ENCODE data around the gene CPED1. TPM values are rescaled to one million over a fixed set of nuclear protein-coding genes. Genes with fewer than 3 reads are reported as not detected.

CPED1 gene
- total and polyA plus RNA-seq, 3 donors from 2014 or later = 7.4 to 13.1 (median 11.8) TPM

- DNase-seq = no peak
- Histone ChIP-seq H3K27me3 (no peaks in the 10 kb centered on the region), H3K27ac (no peak overlapping the region), H3K4me3 (no peak overlapping the region), H3K9me3 (no peaks in the 10 kb centered on the region), H3K36me3 (ENCODE audit: low read depth, missing control alignments) (no peaks in the 10 kb centered on the region), H3K4me1 (no peaks in the 10 kb centered on the region)
- intact Hi-C loops (cut with DNase I; ENCODE audit: low total_unique reads) = no loop called here
- TF ChIP-seq, protein P1, sequence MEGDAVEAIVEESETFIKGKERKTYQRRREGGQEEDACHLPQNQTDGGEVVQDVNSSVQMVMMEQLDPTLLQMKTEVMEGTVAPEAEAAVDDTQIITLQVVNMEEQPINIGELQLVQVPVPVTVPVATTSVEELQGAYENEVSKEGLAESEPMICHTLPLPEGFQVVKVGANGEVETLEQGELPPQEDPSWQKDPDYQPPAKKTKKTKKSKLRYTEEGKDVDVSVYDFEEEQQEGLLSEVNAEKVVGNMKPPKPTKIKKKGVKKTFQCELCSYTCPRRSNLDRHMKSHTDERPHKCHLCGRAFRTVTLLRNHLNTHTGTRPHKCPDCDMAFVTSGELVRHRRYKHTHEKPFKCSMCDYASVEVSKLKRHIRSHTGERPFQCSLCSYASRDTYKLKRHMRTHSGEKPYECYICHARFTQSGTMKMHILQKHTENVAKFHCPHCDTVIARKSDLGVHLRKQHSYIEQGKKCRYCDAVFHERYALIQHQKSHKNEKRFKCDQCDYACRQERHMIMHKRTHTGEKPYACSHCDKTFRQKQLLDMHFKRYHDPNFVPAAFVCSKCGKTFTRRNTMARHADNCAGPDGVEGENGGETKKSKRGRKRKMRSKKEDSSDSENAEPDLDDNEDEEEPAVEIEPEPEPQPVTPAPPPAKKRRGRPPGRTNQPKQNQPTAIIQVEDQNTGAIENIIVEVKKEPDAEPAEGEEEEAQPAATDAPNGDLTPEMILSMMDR (IDR thresholded peaks at IDR 0.05) = no peak
- no peak for TF ChIP-seq POLR2A (IDR thresholded peaks at IDR 0.05)
- 62 to 78% methylated on average over 2 of the region's 2 CpGs for WGBS, 2 donors
Measured at GRCh38 chr7:121274467-121274866, 286.0 kb downstream of the CPED1 start.

DNA sequence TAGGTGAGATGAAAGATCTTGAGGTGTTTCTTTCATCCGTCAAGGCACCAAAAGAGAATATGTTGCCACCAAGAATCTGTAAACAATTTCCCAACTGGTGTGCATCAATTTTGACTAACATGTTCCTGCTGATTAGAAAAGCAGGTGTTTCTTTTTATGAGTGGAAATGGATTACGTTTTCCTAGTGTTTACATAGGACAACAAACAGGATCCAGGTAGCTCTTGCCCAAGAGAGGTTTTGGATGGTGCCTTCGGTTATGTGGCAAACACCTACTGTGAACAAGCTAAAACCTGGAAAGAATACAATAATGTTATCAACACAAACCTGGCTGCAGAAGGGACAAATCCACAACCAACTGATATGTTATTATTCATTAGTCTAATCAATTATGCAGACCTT is 286.7 kb downstream of the CPED1 start:
- no peaks in the 10 kb centered on the region for H3K36me3 ChIP-seq (ENCODE audit: low read depth, missing control alignments)
- WGBS, 2 donors = 86 to 93% methylated on average over 3 of the region's 3 CpGs
- intact Hi-C loops (cut with DNase I; ENCODE audit: low total_unique reads) = no loop called here
- H3K27ac ChIP-seq = no peak overlapping the region
- H3K4me3 ChIP-seq = no peak overlapping the region
- H3K9me3 ChIP-seq = no peaks in the 10 kb centered on the region
- no peak for DNase-seq
- TF ChIP-seq, protein P1 (IDR thresholded peaks at IDR 0.05) = no peak
- TF ChIP-seq POLR2A (IDR thresholded peaks at IDR 0.05) = no peak
- no peaks in the 10 kb centered on the region for H3K4me1 ChIP-seq
- H3K27me3 ChIP-seq = no peaks in the 10 kb centered on the region

DNA sequence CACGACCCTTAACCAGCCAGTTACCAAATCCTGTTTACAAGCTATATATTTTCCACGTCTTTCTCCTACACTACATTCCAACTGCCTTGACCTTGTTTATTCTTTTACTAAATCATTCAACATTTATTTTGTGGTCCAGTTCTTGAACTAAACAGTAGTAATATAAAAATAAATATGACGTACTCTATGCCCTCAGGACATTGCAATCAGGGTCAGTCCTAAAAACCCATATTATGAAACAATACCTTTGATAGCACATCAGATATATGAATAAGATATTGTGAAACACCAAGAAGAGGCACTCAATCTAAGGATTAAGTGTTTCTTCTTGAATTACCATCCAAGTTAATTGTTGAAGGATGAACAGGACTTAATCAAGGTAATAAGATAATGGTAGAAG is 287.8 kb downstream of the CPED1 start:
- H3K4me1 ChIP-seq = no peaks in the 10 kb centered on the region
- intact Hi-C loops (cut with DNase I; ENCODE audit: low total_unique reads) = no loop called here

GRCh38 chr7:121278120-121279021 is 289.9 kb downstream of the CPED1 start:
- H3K36me3 ChIP-seq (ENCODE audit: low read depth, missing control alignments) = no peaks in the 10 kb centered on the region
- H3K27me3 ChIP-seq = no peaks in the 10 kb centered on the region
- H3K4me3 ChIP-seq = no peak overlapping the region
- no peak overlapping the region for H3K27ac ChIP-seq
- intact Hi-C loops (cut with DNase I; ENCODE audit: low total_unique reads) = no loop called here
- no peak for DNase-seq
- H3K4me1 ChIP-seq = no peaks in the 10 kb centered on the region
- H3K9me3 ChIP-seq = no peaks in the 10 kb centered on the region
- no peak for TF ChIP-seq POLR2A (IDR thresholded peaks at IDR 0.05)
- TF ChIP-seq, protein P1 (IDR thresholded peaks at IDR 0.05) = no peak
- WGBS, 2 donors = 72 to 77% methylated on average over 2 of the region's 2 CpGs

More for the DNA sequence above, 287.8 kb downstream of the CPED1 start:
- no peak overlapping the region for H3K4me3 ChIP-seq
- H3K36me3 ChIP-seq (ENCODE audit: low read depth, missing control alignments) = no peaks in the 10 kb centered on the region
- WGBS, 2 donors = 78 to 79% methylated on average over 3 of the region's 3 CpGs
- H3K27me3 ChIP-seq = no peaks in the 10 kb centered on the region
- TF ChIP-seq POLR2A (IDR thresholded peaks at IDR 0.05) = no peak
- TF ChIP-seq, protein P1 (IDR thresholded peaks at IDR 0.05) = no peak
- no peaks in the 10 kb centered on the region for H3K9me3 ChIP-seq
- no peak for DNase-seq
- no peak overlapping the region for H3K27ac ChIP-seq

Data from testis (tissue), 3 donors.